AG10803 (cell line): ENCODE results near the gene CASP1.

Experiments
- DNase-seq: peaks from one replicate; pipeline ENCODE4 v3.0.0; 2010; ENCODE audit warnings: low read depth
- H3K4me3 ChIP-seq: 2 replicates; pipeline ENCODE4 v1.5.1; 2011; ENCODE audit warnings: mild to moderate bottlenecking, low read length, control low read depth
- CTCF ChIP-seq: conservative IDR thresholded peaks from 2 replicates; pipeline ENCODE4 v1.5.1; 2011; ENCODE audit warnings: mild to moderate bottlenecking, low read length, control low read depth, inconsistent platforms

Gene CASP1

GRCh38 chr11:104997288-104997687 is 37.7 kb downstream of the CASP1 start:
- no peak overlapping the region for H3K4me3 ChIP-seq
- TF ChIP-seq CTCF = 0 out of 2 replicates have a peak, but pooled peaks have one; percentile 4
- peak; percentile 4 for DNase-seq

- no peak overlapping the region for H3K4me3 ChIP-seq
- DNase-seq = no peak
- no peak for TF ChIP-seq CTCF
Measured at GRCh38 chr11:104995001-104995408, 39.9 kb downstream of the CASP1 start.

- no peak for TF ChIP-seq CTCF
- no peak for DNase-seq
- H3K4me3 ChIP-seq = no peak overlapping the region
Measured at GRCh38 chr11:104992781-104993180, 42.2 kb downstream of the CASP1 start.

GRCh38 chr11:104991994-104992393 is 43.0 kb downstream of the CASP1 start:
- no peak for DNase-seq
- TF ChIP-seq CTCF = no peak
- no peak overlapping the region for H3K4me3 ChIP-seq

- no peak for TF ChIP-seq CTCF
- no peak overlapping the region for H3K4me3 ChIP-seq
- no peak for DNase-seq
Measured at GRCh38 chr11:104984808-104985207, 50.1 kb downstream of the CASP1 start.

GRCh38 chr11:104979839-104980238 is 55.1 kb downstream of the CASP1 start:
- H3K4me3 ChIP-seq = no peak overlapping the region
- TF ChIP-seq CTCF = no peak
- DNase-seq = no peak
